ENCODE data around the gene CHST11. TPM values are rescaled to one million over a fixed set of nuclear protein-coding genes. Genes with fewer than 3 reads are reported as not detected.

CHST11 gene
- total and polyA plus RNA-seq, 9 of the 15 experiments (the other 6 are each of a cell fraction or from before 2014, with no cell fraction given) = 2.3 to 38.7 (median 15.0) TPM

GRCh38 chr12:104662908-104663307, 206.2 kb downstream of the CHST11 start (continued):
- no peak for TF ChIP-seq E2F6 (IDR thresholded peaks at IDR 0.05; ENCODE audit: borderline replicate concordance in 1 of 2, extremely low read depth in 1 of 2, insufficient read depth in 1 of 2, insufficient read length in 1 of 2, low read depth in 1 of 2, low read length in 1 of 2, poor library complexity in 1 of 2, severe bottlenecking in 1 of 2)
- TF ChIP-seq KDM4B (IDR thresholded peaks at IDR 0.05; ENCODE audit: borderline replicate concordance in 2 of 2, low read depth in 1 of 2) = no peak
- TF ChIP-seq KLF6 (CRISPR knock-in tag; IDR thresholded peaks at IDR 0.05; ENCODE audit: borderline replicate concordance) = no peak
- TF ChIP-seq HDAC6 (IDR thresholded peaks at IDR 0.05; ENCODE audit: low read depth, low read length) = no peak
- no peak for TF ChIP-seq TEAD4 (IDR thresholded peaks at IDR 0.05; ENCODE audit: low read length)
- TF ChIP-seq TEAD4 (CRISPR knock-in tag; IDR thresholded peaks at IDR 0.05; ENCODE audit: borderline replicate concordance) = no peak
- no peak for TF ChIP-seq TFAM (CRISPR knock-in tag; conservative IDR thresholded peaks at IDR 0.05)
- TF ChIP-seq ARID2 (IDR thresholded peaks at IDR 0.05) = no peak
- no peak for TF ChIP-seq SNRNP70 (optimal IDR thresholded peaks at IDR 0.05; ENCODE audit: low read depth, low read length)
- TF ChIP-seq XRCC5 (IDR thresholded peaks at IDR 0.05; ENCODE audit: low read depth, low read length) = no peak
- TF ChIP-seq ZNF212 (CRISPR knock-in tag; IDR thresholded peaks at IDR 0.05) = no peak
